Ascending aorta (tissue), 2 donors: ENCODE results near the gene OR5P2. TPM values are rescaled to one million over a fixed set of nuclear protein-coding genes. Genes with fewer than 3 reads are reported as not detected.
"Not testable (repeated sequence)": the region's sequence is repeated elsewhere in the genome, so short reads cannot be mapped to it uniquely, and the experiment has no call there.

ENCODE experiments used
- DNase-seq, 2 donors: peaks; one replicate each; pipeline ENCODE4 v3.0.0-alpha.2; 2019; ENCODE audit warnings: low spot score in 2 of 2
- H3K27ac ChIP-seq, 2 donors: fragments of 200-600 bp; sonication (generic); one replicate each; pipeline ENCODE4 v1.5.1; 2016 to 2017; ENCODE audit warnings: mild to moderate bottlenecking in 1 of 2
- H3K27me3 ChIP-seq: fragments of 200-600 bp; sonication (generic); one replicate; pipeline ENCODE4 v1.5.1; 2017
- H3K36me3 ChIP-seq, 2 donors: fragments of 200-600 bp; sonication (generic); one replicate each; pipeline ENCODE4 v1.5.1; 2016
- H3K4me1 ChIP-seq, 2 donors: fragments of 200-600 bp; sonication (generic); one replicate each; pipeline ENCODE4 v1.5.1; 2016 to 2017; ENCODE audit warnings: mild to moderate bottlenecking in 1 of 2
- H3K4me3 ChIP-seq, 2 donors: fragments of 200-600 bp; sonication (generic); one replicate each; pipeline ENCODE4 v1.5.1; 2016 to 2017; ENCODE audit warnings: mild to moderate bottlenecking in 1 of 2
- H3K9me3 ChIP-seq, 2 donors: fragments of 200-600 bp; sonication (generic); one replicate each; pipeline ENCODE4 v1.5.1; 2016
- CTCF ChIP-seq, 3 experiments: fragments of 200-600 bp in 2 of 3; fragments of 450-650 bp in 1 of 3; sonication (generic) in 2 of 3; IDR thresholded peaks; one replicate each; pipeline ENCODE4 v1.5.1; 2016 to 2019; ENCODE audit warnings: antibody characterized with exemption in 3 of 3, mild to moderate bottlenecking in 1 of 3, moderate library complexity in 1 of 3
- intact Hi-C: fragments of 100-400 bp; cut with DNase I; formaldehyde crosslinking; loops from one replicate; pipeline ENCODE4 v1.15.1; 2023
- total RNA-seq: library from RNA; depleted of rRNA; stranded (reverse); fragments of >200 nt; gene quantifications from one replicate; pipeline ENCODE4 v1.1.0, GENCODE V29; 2016

Gene OR5P2
- total RNA-seq, 1 donor from 2014 or later = not detected

- no peaks in the 10 kb centered on the region for H3K36me3 ChIP-seq
- H3K4me3 ChIP-seq = no peak overlapping the region
- no peaks in the 10 kb centered on the region for H3K27me3 ChIP-seq
- H3K27ac ChIP-seq = no peak overlapping the region
- intact Hi-C loops = no loop called here
- DNase-seq = no peak
- H3K9me3 ChIP-seq = no peaks in the 10 kb centered on the region
- TF ChIP-seq CTCF (IDR thresholded peaks at IDR 0.05) = no peak
- H3K4me1 ChIP-seq = no peaks in the 10 kb centered on the region
These were observed 21.1 kb downstream of the OR5P2 start for GRCh38 chr11:7775689-7776088.

DNA sequence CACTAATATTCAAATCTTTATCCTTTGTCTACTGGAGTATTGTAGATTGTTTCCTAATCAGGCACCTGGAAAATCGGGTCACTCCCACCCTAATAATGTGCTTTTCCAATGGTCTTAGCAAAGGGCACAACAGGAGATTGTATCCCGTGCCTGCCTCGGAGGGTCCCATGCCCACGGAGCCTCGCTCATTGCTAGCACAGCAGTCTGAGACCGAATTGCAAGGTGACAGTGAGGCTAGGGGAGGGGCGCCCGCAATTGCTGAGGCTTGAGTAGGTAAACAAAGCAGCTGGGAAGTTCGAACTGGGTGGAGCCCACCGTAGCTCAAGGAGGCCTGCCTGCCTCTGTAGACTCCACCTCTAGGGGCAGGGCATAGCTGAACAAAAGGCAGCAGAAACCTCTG lies 32.4 kb downstream of the OR5P2 start:
- DNase-seq, H3K27me3 ChIP-seq, H3K4me1 ChIP-seq, H3K9me3 ChIP-seq, H3K4me3 ChIP-seq, H3K36me3 ChIP-seq, intact Hi-C loops, H3K27ac ChIP-seq: not testable (repeated sequence)

GRCh38 chr11:7759010-7759409 lies 37.7 kb downstream of the OR5P2 start:
- Histone ChIP-seq H3K4me3 (no peak overlapping the region), H3K27me3 (no peaks in the 10 kb centered on the region), H3K4me1 (no peaks in the 10 kb centered on the region), H3K9me3 (no peaks in the 10 kb centered on the region), H3K36me3 (no peaks in the 10 kb centered on the region), H3K27ac (no peak overlapping the region)
- intact Hi-C loops = no loop called here
- DNase-seq = no peak
- no peak for TF ChIP-seq CTCF (IDR thresholded peaks at IDR 0.05)

GRCh38 chr11:7749456-7749855 lies 47.3 kb downstream of the OR5P2 start:
- no peak for DNase-seq
- Histone ChIP-seq H3K4me1 (no peaks in the 10 kb centered on the region), H3K9me3 (no peaks in the 10 kb centered on the region), H3K27ac (no peak overlapping the region), H3K4me3 (no peak overlapping the region), H3K27me3 (no peaks in the 10 kb centered on the region), H3K36me3 (no peaks in the 10 kb centered on the region)
- no peak for TF ChIP-seq CTCF (IDR thresholded peaks at IDR 0.05)
- intact Hi-C loops = no loop called here

Other genes starting within 250 kb of the OR5P2 start
- gene CYB5R2, start 123.4 kb downstream of the OR5P2 start, total RNA-seq = 35.8 TPM
- not detected for gene OVCH2, start 90.5 kb downstream of the OR5P2 start, total RNA-seq
- gene OR5P3, start 33.9 kb upstream of the OR5P2 start, total RNA-seq = not detected
- gene OR10A6, start 134.3 kb upstream of the OR5P2 start, total RNA-seq = not detected
- gene OR10A3, start 144.8 kb upstream of the OR5P2 start, total RNA-seq = not detected
- not detected for gene NLRP10, start 168.5 kb upstream of the OR5P2 start, total RNA-seq
- gene EIF3F, start 190.4 kb upstream of the OR5P2 start, total RNA-seq = 319 TPM